Stomach (tissue), 4 donors: Measurements from ENCODE around the gene CES4A.

Experiments
- EP300 ChIP-seq: sonication (generic); formaldehyde crosslinking; IDR thresholded peaks from one replicate; pipeline ENCODE4 v1.6.1; 2017; ENCODE audit warnings: antibody characterized with exemption
- POLR2A ChIP-seq, 4 donors: fragments of 450-650 bp; IDR thresholded peaks; one replicate each; pipeline ENCODE4 v1.6.1; 2016; ENCODE audit warnings: antibody characterized with exemption in 4 of 4, control low read depth in 2 of 4, mild to moderate bottlenecking in 1 of 4, moderate library complexity in 1 of 4
- POLR2AphosphoS5 ChIP-seq, 3 donors: sonication (generic); formaldehyde crosslinking; IDR thresholded peaks; one replicate each; pipeline ENCODE4 v1.6.1; 2016; ENCODE audit warnings: antibody characterized with exemption in 3 of 3
- TF ChIP-seq, protein P1 (sequence below), 7 experiments: fragments of 450-650 bp in 4 of 7; fragments of 200-600 bp in 3 of 7; sonication (generic) in 3 of 7; IDR thresholded peaks; one replicate each; pipeline ENCODE4 v1.5.1; 2016 to 2019; ENCODE audit warnings: antibody characterized with exemption in 7 of 7, control low read depth in 2 of 7, mild to moderate bottlenecking in 1 of 7

DNA sequence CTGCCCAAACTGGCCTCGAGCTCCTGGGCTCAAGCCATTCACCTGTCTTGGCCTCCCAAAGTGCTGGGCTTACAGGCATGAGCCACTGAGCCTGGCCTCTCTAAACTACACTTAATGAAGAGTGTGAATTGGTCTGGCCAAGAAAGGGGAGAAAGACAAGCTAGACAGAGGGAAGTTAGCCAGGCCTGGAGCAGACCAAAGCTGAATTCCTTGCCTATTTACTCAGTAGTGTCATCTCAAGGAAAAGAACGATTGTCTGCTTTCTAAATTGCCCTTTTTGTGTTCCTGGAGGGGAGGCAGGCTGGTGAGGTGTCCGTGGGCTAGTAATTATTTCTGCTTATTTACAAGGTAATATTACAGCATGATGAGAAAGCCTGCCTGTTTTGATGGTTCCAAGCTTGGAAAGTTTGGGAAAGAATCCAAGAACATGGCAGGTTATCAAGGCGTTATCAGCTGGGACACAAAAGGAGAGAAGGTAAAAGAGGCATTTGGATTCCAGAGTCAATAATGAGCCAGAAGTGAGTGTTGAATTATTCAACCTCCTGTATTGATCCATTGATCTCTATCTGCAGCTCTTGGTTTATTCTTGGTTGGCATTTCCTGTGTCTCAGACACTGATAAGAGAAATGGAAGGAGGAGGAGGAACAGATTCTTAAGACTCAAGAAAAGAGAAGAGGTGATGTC, 34.3 kb downstream of the CES4A start:
- TF ChIP-seq, protein P1, sequence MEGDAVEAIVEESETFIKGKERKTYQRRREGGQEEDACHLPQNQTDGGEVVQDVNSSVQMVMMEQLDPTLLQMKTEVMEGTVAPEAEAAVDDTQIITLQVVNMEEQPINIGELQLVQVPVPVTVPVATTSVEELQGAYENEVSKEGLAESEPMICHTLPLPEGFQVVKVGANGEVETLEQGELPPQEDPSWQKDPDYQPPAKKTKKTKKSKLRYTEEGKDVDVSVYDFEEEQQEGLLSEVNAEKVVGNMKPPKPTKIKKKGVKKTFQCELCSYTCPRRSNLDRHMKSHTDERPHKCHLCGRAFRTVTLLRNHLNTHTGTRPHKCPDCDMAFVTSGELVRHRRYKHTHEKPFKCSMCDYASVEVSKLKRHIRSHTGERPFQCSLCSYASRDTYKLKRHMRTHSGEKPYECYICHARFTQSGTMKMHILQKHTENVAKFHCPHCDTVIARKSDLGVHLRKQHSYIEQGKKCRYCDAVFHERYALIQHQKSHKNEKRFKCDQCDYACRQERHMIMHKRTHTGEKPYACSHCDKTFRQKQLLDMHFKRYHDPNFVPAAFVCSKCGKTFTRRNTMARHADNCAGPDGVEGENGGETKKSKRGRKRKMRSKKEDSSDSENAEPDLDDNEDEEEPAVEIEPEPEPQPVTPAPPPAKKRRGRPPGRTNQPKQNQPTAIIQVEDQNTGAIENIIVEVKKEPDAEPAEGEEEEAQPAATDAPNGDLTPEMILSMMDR (IDR thresholded peaks at IDR 0.05): no peak
- peak in 2 of 3 donors; percentile 76 to 78 for TF ChIP-seq POLR2AphosphoS5 (IDR thresholded peaks at IDR 0.05)
- no peak for TF ChIP-seq POLR2A (IDR thresholded peaks at IDR 0.05)
- no peak for TF ChIP-seq EP300
